Activated CD4-positive, alpha-beta T cell treated with anti-CD3 and anti-CD28 coated beads for 24 hours (primary cell): ENCODE measurements around the gene PIGL.
"Not testable (repeated sequence)": the region's sequence is repeated elsewhere in the genome, so short reads cannot be mapped to it uniquely, and the experiment has no call there.

Experiments used
- DNase-seq, 2 donors: peaks; one replicate each; pipeline ENCODE4 v3.0.0-alpha.2; 2020; ENCODE audit warnings: low read depth in 2 of 2

Gene PIGL

GRCh38 chr17:16217002-16217635 lies at the start of gene PIGL:
Gene PIGL (plus strand): TSS chr17:16217210. CDS start chr17:16217227, 17 bp downstream.
- peak; percentile 78 to 82 for DNase-seq

GRCh38 chr17:16171613-16172012 lies 45.4 kb upstream of the PIGL start:
- no peak for DNase-seq

- no peak for DNase-seq
Measured at GRCh38 chr17:16178836-16179235, 38.2 kb upstream of the PIGL start.

- no peak for DNase-seq
Measured at GRCh38 chr17:16181581-16181980, 35.4 kb upstream of the PIGL start.

DNA sequence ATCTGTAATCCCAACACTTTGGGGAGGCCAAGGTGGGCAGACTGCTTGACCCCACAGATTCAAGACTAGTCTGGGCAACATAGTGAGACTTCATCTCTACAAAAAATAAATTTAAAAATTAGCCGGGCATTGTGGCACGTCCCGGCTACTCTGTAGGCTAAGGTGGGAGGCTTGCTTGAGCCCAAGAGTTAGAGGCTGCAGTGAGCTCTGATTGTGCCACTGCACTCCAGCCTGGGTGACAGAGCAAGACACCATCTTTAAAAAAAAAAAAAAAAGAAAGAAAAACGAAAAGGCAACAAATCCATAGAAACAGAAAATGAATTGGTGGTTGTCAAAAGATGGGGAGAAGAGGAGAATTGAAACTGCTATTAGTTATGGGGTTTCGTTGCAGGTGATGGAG lies 29.4 kb upstream of the PIGL start:
- no peak for DNase-seq

GRCh38 chr17:16189791-16190348 lies 27.1 kb upstream of the PIGL start:
- DNase-seq = no peak

DNA sequence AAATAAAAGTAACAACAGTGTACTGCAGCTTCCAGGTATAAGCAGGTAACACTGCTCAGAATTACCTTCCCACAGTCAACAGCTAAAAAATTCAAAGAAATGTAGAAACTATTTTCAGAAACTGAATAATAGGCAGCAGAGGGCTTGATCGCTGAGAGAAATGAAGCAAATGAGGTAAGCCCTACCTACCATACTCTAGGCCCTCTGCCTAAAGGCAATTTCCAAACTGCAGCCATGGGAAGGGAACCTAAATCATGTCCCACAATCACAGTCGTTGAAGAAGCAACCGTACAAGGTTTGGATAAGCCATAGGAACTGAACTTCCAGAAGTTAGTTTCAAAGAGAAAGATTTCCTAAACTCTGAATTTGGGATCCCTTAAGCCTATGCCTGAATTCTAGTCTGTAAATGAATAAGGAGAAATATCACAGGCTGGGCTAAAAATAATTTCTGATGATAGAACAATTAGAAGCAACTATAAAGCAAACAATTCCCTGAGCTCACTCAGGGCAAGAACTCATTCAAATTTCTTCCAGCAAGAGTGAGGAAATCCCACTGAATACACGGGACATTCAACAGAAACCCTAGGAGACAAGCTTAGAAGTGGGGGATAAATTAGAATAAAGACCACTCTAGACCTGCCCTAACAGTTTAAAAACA lies 26.2 kb upstream of the PIGL start:
- DNase-seq = no peak

DNA sequence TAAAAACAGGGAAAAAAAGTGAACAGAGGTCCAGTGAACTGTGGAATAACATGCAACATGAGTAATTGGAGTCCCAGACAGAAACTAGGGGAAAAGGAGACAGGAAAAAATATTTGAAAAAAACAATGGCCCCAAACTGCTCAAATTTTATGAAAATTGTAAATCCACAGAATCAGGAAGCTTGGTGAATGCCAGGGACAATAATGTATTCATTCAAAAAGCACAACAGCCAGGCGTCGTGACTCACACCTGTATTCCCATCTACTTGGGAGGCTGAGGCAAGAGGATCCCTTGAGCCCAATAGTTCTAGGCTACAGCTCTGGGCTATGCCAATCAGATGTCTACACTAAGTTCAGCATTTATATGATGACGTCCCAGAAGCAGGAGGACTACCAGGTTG lies 25.4 kb upstream of the PIGL start:
- no peak for DNase-seq

- not testable (repeated sequence) for DNase-seq
Measured at GRCh38 chr17:16194307-16194835, 22.6 kb upstream of the PIGL start.

DNA sequence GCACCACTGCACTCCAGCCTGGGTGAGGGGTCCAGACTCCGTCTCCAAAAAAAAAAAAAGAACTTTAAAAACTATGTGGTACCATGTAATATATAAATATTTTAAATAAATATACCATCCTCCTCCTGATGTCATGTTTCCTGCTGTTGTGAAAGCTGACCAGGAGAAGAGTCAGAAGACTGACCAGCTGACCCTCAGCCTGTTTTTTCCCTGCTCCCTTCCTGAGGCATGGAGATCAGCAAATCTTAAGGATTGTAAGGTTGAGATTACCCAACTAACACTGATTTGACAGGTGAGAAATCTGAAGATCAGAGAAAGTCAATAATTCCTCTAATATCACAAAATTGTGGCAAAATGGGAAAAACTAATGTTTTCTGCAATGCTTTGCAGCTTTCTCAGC lies 19.7 kb upstream of the PIGL start:
- DNase-seq = no peak

DNA sequence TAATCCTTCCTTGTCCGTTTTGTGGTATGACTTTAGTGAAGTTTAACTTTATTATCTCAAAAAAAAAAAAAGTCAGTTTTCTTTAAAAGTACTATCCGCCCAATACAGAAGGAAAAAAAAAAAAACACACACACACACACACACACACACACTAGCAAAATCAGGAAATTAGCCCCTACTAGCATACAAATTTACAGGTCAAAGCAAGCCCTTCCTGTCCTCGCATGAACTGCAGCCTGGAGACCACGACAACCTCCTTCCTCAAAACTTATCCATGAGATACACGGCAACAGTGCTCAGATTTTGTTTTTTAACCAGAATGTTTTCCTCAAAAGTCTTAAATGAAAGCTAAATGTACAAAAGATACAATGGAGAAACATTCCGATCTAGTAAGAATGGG lies 17.9 kb upstream of the PIGL start:
- no peak for DNase-seq

DNA sequence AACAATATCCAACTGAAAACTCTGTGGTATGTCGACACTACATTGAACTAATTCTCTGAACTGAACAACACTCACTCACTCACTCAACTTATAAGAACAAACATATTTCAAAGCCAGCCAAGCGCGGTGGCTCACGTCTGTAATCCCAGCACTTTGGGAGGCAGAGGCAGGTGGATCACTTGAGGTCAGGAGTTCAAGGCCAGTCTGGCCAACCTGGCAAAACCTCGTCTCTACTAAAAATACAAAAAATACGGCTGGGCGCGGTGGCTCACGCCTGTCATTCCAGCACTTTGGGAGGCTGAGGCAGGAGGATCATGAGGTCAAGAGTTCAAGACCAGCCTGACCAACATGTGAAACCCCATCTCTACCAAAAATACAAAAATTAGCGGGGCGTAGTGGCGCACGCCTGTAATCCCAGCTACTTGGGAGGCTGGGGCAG lies 15.3 kb upstream of the PIGL start:
- not testable (repeated sequence) for DNase-seq

DNA sequence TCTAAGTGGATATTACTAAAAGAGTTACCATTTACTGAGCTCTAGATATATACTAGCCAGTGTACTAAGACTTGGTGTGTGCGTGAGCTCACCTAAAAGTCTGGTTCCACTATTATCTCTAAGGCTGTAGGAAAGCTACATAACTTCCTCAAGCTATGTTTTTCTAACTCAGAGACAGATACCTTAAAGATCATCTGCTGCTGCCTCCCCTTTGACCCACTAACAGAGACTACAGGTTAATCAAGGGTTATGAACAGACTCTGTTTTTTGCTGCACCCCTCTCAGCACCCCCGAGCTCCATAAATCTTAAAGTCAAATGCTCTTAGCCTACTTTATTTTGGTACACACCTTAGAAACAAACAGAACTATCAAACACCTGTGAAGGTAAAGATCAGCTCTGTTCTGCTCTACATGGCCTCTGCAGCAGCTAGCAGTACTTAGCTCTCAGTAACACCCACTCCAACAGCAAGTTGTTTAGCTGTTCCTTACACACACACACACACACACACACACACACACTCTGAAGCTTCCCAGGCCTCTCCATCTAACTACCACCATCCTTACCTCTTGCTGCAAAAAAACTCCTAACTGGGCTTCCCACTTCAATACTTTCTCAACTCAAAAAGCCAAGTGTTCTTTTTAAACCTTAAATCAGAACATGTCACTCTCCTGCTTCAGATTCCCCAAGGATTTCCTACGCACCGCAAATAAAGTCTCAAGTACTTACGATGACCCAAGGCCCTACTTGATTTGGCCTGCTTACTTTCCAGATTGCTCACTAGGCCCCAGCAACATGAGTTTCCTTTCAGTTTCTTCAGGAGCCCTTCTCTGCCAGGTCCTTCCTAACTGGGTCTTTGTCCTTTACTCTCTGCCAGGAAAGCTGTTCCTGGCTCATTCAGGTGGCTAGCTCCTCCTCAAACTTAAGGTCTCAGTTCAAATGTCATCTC lies 14.2 kb upstream of the PIGL start:
- not testable (repeated sequence) for DNase-seq

DNA sequence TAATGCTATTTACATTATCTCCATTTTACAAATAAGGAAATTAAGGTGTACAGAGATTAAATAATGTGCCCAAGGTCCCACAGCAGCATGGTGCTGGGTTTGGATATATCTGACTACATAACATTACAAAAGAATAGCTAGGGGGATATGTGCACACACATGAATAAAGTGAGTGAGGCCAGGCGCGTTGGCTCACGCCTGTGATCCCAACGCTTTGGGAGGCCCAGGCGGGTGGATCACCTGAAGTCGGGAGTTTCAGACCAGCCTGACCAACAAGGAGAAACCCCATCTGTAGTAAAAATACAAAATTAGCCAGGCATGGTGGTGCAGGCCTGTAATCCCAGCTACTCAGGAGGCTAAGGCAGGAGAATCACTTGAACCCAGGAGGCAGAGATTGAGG lies 12.2 kb upstream of the PIGL start:
- DNase-seq = not testable (repeated sequence)

DNA sequence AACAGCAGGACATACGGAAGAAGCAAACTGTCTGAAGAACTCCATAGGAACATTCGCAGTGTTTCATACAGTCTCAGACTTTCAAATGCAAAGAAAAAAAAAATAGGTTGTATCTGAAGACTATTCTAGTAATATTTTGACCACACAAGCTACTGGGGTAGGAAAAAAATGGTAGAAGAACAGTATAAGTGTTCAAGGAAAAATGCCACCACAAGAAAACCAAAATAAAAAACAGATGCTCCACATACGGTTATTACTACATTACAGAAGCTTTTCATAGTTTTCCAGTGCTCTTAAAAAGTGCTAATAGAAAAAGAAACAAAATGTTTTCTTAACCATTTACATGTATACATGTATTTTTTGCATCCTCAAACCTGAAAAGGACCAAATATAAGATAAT lies 5.4 kb upstream of the PIGL start:
- DNase-seq = no peak

- DNase-seq = no peak
Measured at GRCh38 chr17:16212793-16213192, 4.2 kb upstream of the PIGL start.

DNA sequence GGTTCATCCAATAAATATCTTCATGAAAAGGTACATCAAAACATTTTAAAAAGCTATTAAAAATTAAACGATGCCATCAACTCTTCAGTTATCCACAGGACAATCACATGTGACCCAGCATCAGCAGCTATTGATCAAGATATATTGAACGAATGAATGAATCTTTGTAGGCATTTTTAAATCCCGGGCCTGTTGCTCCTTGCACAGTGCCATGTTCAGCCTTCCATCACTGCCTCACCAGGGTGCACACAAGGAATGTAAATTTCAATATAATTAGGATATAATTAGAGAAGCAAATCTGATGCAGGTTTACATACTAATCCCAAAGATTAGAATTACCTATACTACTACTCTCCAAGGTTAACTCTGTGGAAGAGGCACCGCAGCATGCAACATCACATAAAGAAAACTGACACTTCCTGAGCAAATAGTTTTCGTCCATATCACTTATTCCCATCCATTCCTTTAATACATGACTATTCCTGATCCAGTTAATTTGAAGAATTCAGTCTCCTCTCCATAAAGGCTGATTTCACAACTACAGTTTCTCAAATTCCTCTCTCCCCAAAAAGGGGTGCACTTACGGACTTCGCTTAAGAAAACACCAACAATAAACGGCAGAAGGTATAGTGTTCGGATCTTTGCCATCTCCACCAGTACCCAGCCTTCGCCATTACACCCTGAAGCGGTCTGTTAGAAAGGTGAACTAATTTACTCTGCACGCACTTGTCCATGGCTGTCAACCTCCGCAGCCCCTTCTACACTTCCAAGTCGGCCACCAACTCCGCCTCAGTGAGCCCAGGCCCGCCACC lies 2.6 kb upstream of the PIGL start:
- DNase-seq = no peak

DNA sequence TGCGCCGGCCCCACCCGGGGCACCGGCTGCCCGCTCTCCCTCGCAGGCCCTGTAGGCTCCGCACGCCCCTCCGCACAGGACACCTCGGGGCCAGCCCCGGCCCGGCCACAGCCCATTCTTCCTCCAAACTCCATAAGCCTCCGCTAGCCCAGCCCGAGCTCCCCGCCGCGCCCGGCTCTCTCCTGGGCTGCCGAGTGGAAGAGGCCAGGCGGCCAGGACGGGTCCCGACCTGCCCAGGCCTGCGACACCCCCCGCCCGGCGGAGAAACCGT lies 2.1 kb upstream of the PIGL start:
- peak; percentile 5 to 17 for DNase-seq

- DNase-seq = peak; percentile 78 to 81
Measured at GRCh38 chr17:16215273-16215964, 1.6 kb upstream of the PIGL start, which contains the start of gene NCOR1. Gene NCOR1 (minus strand): TSS chr17:16215534. CDS start chr17:16194569, 20,965 bp downstream.

- peak in 1 of 2 donors; percentile 18 for DNase-seq
Measured at GRCh38 chr17:16215965-16216316, 1.1 kb upstream of the PIGL start.
